H1 (cell line): ENCODE data around the gene SGCD. TPM values are rescaled to one million over a fixed set of nuclear protein-coding genes. Genes with fewer than 3 reads are reported as not detected.

Experiments
- CTCF ChIA-PET: fragments of 300-600 bp; sonication (Branson Sonifier 250); formaldehyde crosslinking; loops from one replicate; lab custom pipeline; 2021; ENCODE audit not compliant: partially characterized antibody; lab: Charles Lee
- POLR2A ChIA-PET: fragments of 300-600 bp; sonication (Branson Sonifier 250); formaldehyde crosslinking; loops from one replicate; lab custom pipeline; 2021; ENCODE audit warnings: inconsistent platforms; ENCODE audit not compliant: partially characterized antibody; lab: Charles Lee
- DNase-seq, 2 experiments: peaks; one replicate each; pipeline versions ENCODE4 v3.0.0 to v3.0.0-alpha.2; 2010 to 2022; ENCODE audit warnings: low spot score in 2 of 2, low read depth in 1 of 2, mixed read lengths in 1 of 2
- FAIRE-seq: peaks from 2 replicates; lab custom pipeline; 2011; peaks lifted over from hg19 to GRCh38; lab: Jason Lieb, UNC
- H2AFZ ChIP-seq: 2 replicates; pipeline ENCODE4 v1.8.1; 2012; ENCODE audit warnings: low read length, inconsistent platforms
- H2AK5ac ChIP-seq: 2 replicates; pipeline ENCODE4 v1.6.1; 2013; ENCODE audit warnings: low read depth, low read length
- H2BK120ac ChIP-seq: replicated peaks from 2 replicates; pipeline ENCODE3; 2013; ENCODE audit warnings: low read depth, low read length, inconsistent platforms
- H2BK12ac ChIP-seq: 2 replicates; pipeline ENCODE4 v1.6.1; 2013; ENCODE audit warnings: low read depth, low read length
- H2BK15ac ChIP-seq: 2 replicates; pipeline ENCODE4 v1.6.1; 2013; ENCODE audit warnings: low read length
- H2BK20ac ChIP-seq: 2 replicates; pipeline ENCODE4 v1.6.1; 2013; ENCODE audit warnings: low read length
- H2BK5ac ChIP-seq: 2 replicates; pipeline ENCODE4 v1.6.1; 2013; ENCODE audit warnings: low read depth, low read length
- H3K14ac ChIP-seq: 2 replicates; pipeline ENCODE4 v1.6.1; 2013; ENCODE audit warnings: inconsistent platforms; ENCODE audit not compliant: insufficient read length
- H3K18ac ChIP-seq: 2 replicates; pipeline ENCODE4 v1.6.1; 2013; ENCODE audit warnings: low read length; ENCODE audit errors: extremely low read depth
- H3K23ac ChIP-seq: 2 replicates; pipeline ENCODE4 v1.6.1; 2013; ENCODE audit warnings: inconsistent platforms; ENCODE audit not compliant: insufficient read length
- H3K23me2 ChIP-seq: 2 replicates; pipeline ENCODE4 v1.6.1; 2013; ENCODE audit warnings: low read depth, low read length
- H3K27ac ChIP-seq: 2 replicates; pipeline ENCODE4 v1.6.1; 2011; ENCODE audit warnings: low read depth, low read length, inconsistent platforms
- H3K27me3 ChIP-seq, 4 experiments: replicated peaks in 1 of 4; 1 replicate in 1 of 4; 2 replicates in 3 of 4; pipeline versions ENCODE4 v1.6.1 to v1.8.1; 2011 to 2013; ENCODE audit warnings: low read length in 3 of 4, mild to moderate bottlenecking in 3 of 4, inconsistent platforms in 2 of 4, mixed read lengths in 2 of 4, moderate library complexity in 1 of 4; ENCODE audit not compliant: control insufficient read depth in 3 of 4, insufficient read depth in 3 of 4; ENCODE audit errors: extremely low read depth in 1 of 4
- H3K36me3 ChIP-seq, 4 experiments: 2 replicates each; pipeline versions ENCODE4 v1.6.1 to v1.8.1; 2011 to 2013; ENCODE audit warnings: mild to moderate bottlenecking in 4 of 4, low read length in 3 of 4, moderate library complexity in 2 of 4, control low read depth in 1 of 4, inconsistent platforms in 1 of 4; ENCODE audit not compliant: insufficient read depth in 4 of 4, control insufficient read depth in 2 of 4
- H3K4ac ChIP-seq: replicated peaks from 2 replicates; pipeline ENCODE3; 2013; ENCODE audit warnings: low read length, low read depth, mixed read lengths, inconsistent platforms; ENCODE audit not compliant: insufficient read length
- H3K4me1 ChIP-seq, 4 experiments: replicated peaks in 1 of 4; 1 replicate in 1 of 4; 2 replicates in 3 of 4; pipeline versions ENCODE4 v1.6.1 to v1.8.1; 2011 to 2013; ENCODE audit warnings: low read length in 3 of 4, inconsistent platforms in 2 of 4, mixed read lengths in 1 of 4; ENCODE audit not compliant: insufficient read depth in 4 of 4, control insufficient read depth in 3 of 4
- H3K4me2 ChIP-seq, 2 experiments: 2 replicates each; pipeline versions ENCODE4 v1.6.1 to v1.8.1; 2011 to 2013; ENCODE audit warnings: low read depth in 2 of 2, low read length in 2 of 2, control low read depth in 1 of 2, inconsistent platforms in 1 of 2, mild to moderate bottlenecking in 1 of 2; ENCODE audit not compliant: insufficient read depth in 1 of 2
- H3K4me3 ChIP-seq, 4 experiments: fragments of 200-600, 300-600 bp in 1 of 4; sonication (generic), shearing (Covaris generic), sonication (Bioruptor Twin) in 1 of 4; 2 replicates each; pipeline versions ENCODE4 v1.5.1 to v1.8.1; 2011 to 2016; ENCODE audit warnings: low read length in 4 of 4, low read depth in 3 of 4, control low read depth in 2 of 4, inconsistent platforms in 2 of 4, mild to moderate bottlenecking in 2 of 4, mixed read lengths in 1 of 4, moderate library complexity in 1 of 4; ENCODE audit not compliant: insufficient read depth in 2 of 4; ENCODE audit errors: extremely low read depth in 1 of 4
- H3K56ac ChIP-seq: replicated peaks from 2 replicates; pipeline ENCODE3; 2013; ENCODE audit warnings: low read depth, mild to moderate bottlenecking, mixed read lengths, low read length, inconsistent platforms; ENCODE audit not compliant: insufficient read length
- H3K79me1 ChIP-seq: 2 replicates; pipeline ENCODE4 v1.6.1; 2013; ENCODE audit warnings: low read depth, low read length, control low read depth
- H3K79me2 ChIP-seq, 2 experiments: 2 replicates each; pipeline versions ENCODE4 v1.6.1 to v1.8.1; 2012 to 2013; ENCODE audit warnings: low read length in 2 of 2, mild to moderate bottlenecking in 2 of 2, inconsistent platforms in 1 of 2; ENCODE audit not compliant: insufficient read depth in 2 of 2, control insufficient read depth in 1 of 2
- H3K9ac ChIP-seq, 4 experiments: replicated peaks in 1 of 4; 1 replicate in 1 of 4; 2 replicates in 3 of 4; pipeline versions ENCODE4 v1.6.1 to v1.8.1; 2011 to 2013; ENCODE audit warnings: low read depth in 3 of 4, low read length in 3 of 4, control low read depth in 2 of 4, mild to moderate bottlenecking in 2 of 4, moderate library complexity in 2 of 4, inconsistent platforms in 1 of 4; ENCODE audit errors: extremely low read depth in 1 of 4
- H3K9me3 ChIP-seq, 2 experiments: 2 replicates each; pipeline versions ENCODE4 v1.6.1 to v1.8.1; 2012 to 2013; ENCODE audit warnings: mild to moderate bottlenecking in 2 of 2, moderate library complexity in 2 of 2, control low read depth in 1 of 2, inconsistent platforms in 1 of 2, low read depth in 1 of 2, low read length in 1 of 2, mixed read lengths in 1 of 2; ENCODE audit not compliant: insufficient read depth in 2 of 2
- H4K20me1 ChIP-seq, 2 experiments: replicated peaks in 1 of 2; 2 replicates each; pipeline versions ENCODE3 to v1.8.1; 2011 to 2013; ENCODE audit warnings: inconsistent platforms in 2 of 2, low read length in 2 of 2, mild to moderate bottlenecking in 1 of 2; ENCODE audit not compliant: insufficient read depth in 2 of 2, control insufficient read depth in 1 of 2
- H4K5ac ChIP-seq: 2 replicates; pipeline ENCODE4 v1.6.1; 2013; ENCODE audit warnings: low read length, low read depth, mixed read lengths, inconsistent platforms; ENCODE audit not compliant: insufficient read length
- H4K8ac ChIP-seq: 2 replicates; pipeline ENCODE4 v1.8.0; 2013; ENCODE audit warnings: mild to moderate bottlenecking, moderate library complexity, low read length, inconsistent platforms; ENCODE audit not compliant: insufficient read depth; ENCODE audit errors: extremely low read depth
- H4K91ac ChIP-seq: replicated peaks from 2 replicates; pipeline ENCODE3; 2013; ENCODE audit warnings: low read length, mixed read lengths, inconsistent platforms; ENCODE audit not compliant: insufficient read length
- CTBP2 ChIP-seq: IDR thresholded peaks from 2 replicates; pipeline ENCODE4 v1.7.0; 2011; ENCODE audit warnings: borderline replicate concordance, mild to moderate bottlenecking, moderate library complexity, mixed read lengths, low read length; ENCODE audit not compliant: insufficient read depth, insufficient read length
- JUN ChIP-seq: IDR thresholded peaks from 2 replicates; pipeline ENCODE4 v1.6.1; 2011; ENCODE audit warnings: low read depth, mild to moderate bottlenecking, improper control_type of control experiment, low read length
- MAFK ChIP-seq: IDR thresholded peaks from 2 replicates; pipeline ENCODE4 v1.6.1; 2012; ENCODE audit warnings: low read depth, mild to moderate bottlenecking, improper control_type of control experiment, low read length
- NRF1 ChIP-seq: IDR thresholded peaks from 2 replicates; pipeline ENCODE4 v1.6.1; 2011; ENCODE audit warnings: mild to moderate bottlenecking, low read depth, low read length, improper control_type of control experiment
- RAD21 ChIP-seq, 2 experiments: IDR thresholded peaks in 1 of 2; conservative IDR thresholded peaks in 1 of 2; 2 replicates each; pipeline ENCODE4 v1.6.1; 2011; ENCODE audit warnings: low read depth in 2 of 2, low read length in 2 of 2, improper control_type of control experiment in 1 of 2, inconsistent platforms in 1 of 2, mild to moderate bottlenecking in 1 of 2, moderate library complexity in 1 of 2
- WGBS, 2 experiments: shearing (Covaris generic) in 1 of 2; methylation state at CpG; one replicate each; pipeline versions ENCODE4 v1.1.6 to v1.1.7; 2013 to 2015; ENCODE audit warnings: low lambda C conversion rate in 2 of 2, mixed read lengths in 2 of 2, inconsistent platforms in 1 of 2, low coverage in 1 of 2, missing lambda C conversion rate in 1 of 2; ENCODE audit not compliant: insufficient replicate concordance in 2 of 2, insufficient coverage in 1 of 2, insufficient read length in 1 of 2; ENCODE audit errors: extremely low coverage in 1 of 2, missing lambda C conversion rate in 1 of 2; 5-methylcytosine and 5-hydroxymethylcytosine counted together
- polyA plus RNA-seq, 7 experiments: library from polyadenylated mRNA; depleted of rRNA in 3 of 7; stranded (reverse) in 5 of 7; unstranded in 2 of 7; fragments of >200 nt in 5 of 7; fragments of 200-250 nt in 2 of 7; gene quantifications; 1 replicate in 5 of 7; 2 replicates in 1 of 7; 4 replicates in 1 of 7; pipeline versions ENCODE4 v1.2.1 to v1.2.3, GENCODE V29; 2011 to 2013; ENCODE audit warnings: missing spikeins in 2 of 7, mixed read lengths in 2 of 7
- total RNA-seq: library from RNA; stranded (reverse); fragmentation: NEBNext Ultra II Directional; extraction: Animal tissue kit (Norgen Biotek cat#: 25700); gene quantifications from 2 replicates; pipeline ENCODE4 v1.2.1, GENCODE V29; 2021

SGCD gene
- total and polyA plus RNA-seq, 2 of the 8 experiments (the other 6 are each of a cell fraction or from before 2014, with no cell fraction given): 0.04 to 0.08 TPM

- Histone ChIP-seq H3K4me2 (no peak overlapping the region), H3K23me2 (no peaks in the 10 kb centered on the region), H3K27me3 (no peaks in the 10 kb centered on the region), H3K4me3 (no peak overlapping the region), H3K14ac (no peak overlapping the region), H4K8ac (no peak overlapping the region; the same call in 1 of the 2 replicates), H2AK5ac (no peak overlapping the region), H3K9me3 (no peaks in the 10 kb centered on the region), H3K79me1 (no peaks in the 10 kb centered on the region), H3K9ac (no peak overlapping the region), H3K56ac (no peak overlapping the region), H4K91ac (no peak overlapping the region), H2BK20ac (no peak overlapping the region), H2BK120ac (no peak overlapping the region), H2BK12ac (no peak overlapping the region), H3K18ac (no peak overlapping the region), H3K4ac (peak overlapping the region; percentile 81), H2BK5ac (no peak overlapping the region), H3K36me3 (no peaks in the 10 kb centered on the region), H2AFZ (0 out of 2 replicates have a peak overlapping the region, but pooled peaks have one; percentile 34), H4K5ac (no peak overlapping the region), H2BK15ac (no peak overlapping the region), H3K27ac (no peak overlapping the region), H3K79me2 (no peaks in the 10 kb centered on the region), H3K4me1 (no peaks in the 10 kb centered on the region), H3K23ac (no peak overlapping the region), H4K20me1 (no peaks in the 10 kb centered on the region)
- CTCF ChIA-PET: interaction anchor here (0.5 to 1.3 kb wide), 3 partner anchors 43 to 343 kb away, joined by 3 read pairs; no protein-coding TSS in a partner anchor
- no peak for FAIRE-seq
- POLR2A ChIA-PET: no interaction called here
- no peak for DNase-seq
- 86% methylated on average over 3 of the region's 3 CpGs; no CpG with 5 or more reads in 1 of the 2 experiments for WGBS, 2 experiments
- TF ChIP-seq CTBP2 (no peak), MAFK (no peak), NRF1 (no peak), JUN (no peak), RAD21 (IDR thresholded peaks at IDR 0.05 in 1 of 2, conservative IDR thresholded peaks at IDR 0.05 in 1 of 2; ENCODE audit: low read depth in 2 of 2, low read length in 2 of 2) (no peak)
Measured at GRCh38 chr5:156367597-156367996, 40.6 kb downstream of the SGCD start.
